ENCODE measurements around the gene BMAL1.

Gene BMAL1

GRCh38 chr11:13378316-13378715 lies 100.7 kb downstream of the BMAL1 start:
- no peaks in the 10 kb centered on the region for H3K79me2 ChIP-seq (ENCODE audit: control insufficient read depth, low read length)
- no peaks in the 10 kb centered on the region for H3F3A ChIP-seq (ENCODE audit: control insufficient read depth, insufficient read depth)
- no peaks in the 10 kb centered on the region for H3K9me3 ChIP-seq (ENCODE audit: control insufficient read depth, insufficient read depth, low read length)
- no peaks in the 10 kb centered on the region for H3K9me2 ChIP-seq (replicated peaks; ENCODE audit: control insufficient read depth, low read length)
- H4K20me1 ChIP-seq (ENCODE audit: control insufficient read depth, insufficient read depth, low read depth, low read length), result no peaks in the 10 kb centered on the region
- no peaks in the 10 kb centered on the region for H3K36me3 ChIP-seq (ENCODE audit: control insufficient read depth, low read length)
- H3K27me3 ChIP-seq (ENCODE audit: control insufficient read depth, low read length), result no peaks in the 10 kb centered on the region
- H3K27ac ChIP-seq (ENCODE audit: low read depth, low read length), result no peak overlapping the region
- no peak overlapping the region for H3K4me3 ChIP-seq (ENCODE audit: low read length)
- H3K4me1 ChIP-seq (ENCODE audit: control insufficient read depth, low read length), result no peaks in the 10 kb centered on the region
- no peak for TF ChIP-seq CTCF (IDR thresholded peaks at IDR 0.05; ENCODE audit: low read depth, low read length, poor library complexity, severe bottlenecking)
- no peak for TF ChIP-seq EZH2phosphoT487 (IDR thresholded peaks at IDR 0.05; ENCODE audit: borderline replicate concordance, low read length)
- H3K4me2 ChIP-seq (ENCODE audit: low read length), result no peak overlapping the region

- H3K79me2 ChIP-seq (ENCODE audit: control insufficient read depth, low read length), result no peaks in the 10 kb centered on the region
- H3K4me1 ChIP-seq (ENCODE audit: control insufficient read depth, low read length), result no peaks in the 10 kb centered on the region
- H3K9me3 ChIP-seq (ENCODE audit: control insufficient read depth, insufficient read depth, low read length), result no peaks in the 10 kb centered on the region
- H4K20me1 ChIP-seq (ENCODE audit: control insufficient read depth, insufficient read depth, low read depth, low read length), result no peaks in the 10 kb centered on the region
- H3K4me3 ChIP-seq (ENCODE audit: low read length), result no peak overlapping the region
- no peaks in the 10 kb centered on the region for H3K9me2 ChIP-seq (replicated peaks; ENCODE audit: control insufficient read depth, low read length)
- no peak overlapping the region for H3K27ac ChIP-seq (ENCODE audit: low read depth, low read length)
- no peaks in the 10 kb centered on the region; the same call in 1 of the 2 replicates for H3K36me3 ChIP-seq (ENCODE audit: control insufficient read depth, low read length)
- H3K27me3 ChIP-seq (ENCODE audit: control insufficient read depth, low read length), result no peaks in the 10 kb centered on the region
- H3K4me2 ChIP-seq (ENCODE audit: low read length), result no peak overlapping the region
- no peak for TF ChIP-seq CTCF (IDR thresholded peaks at IDR 0.05; ENCODE audit: low read depth, low read length, poor library complexity, severe bottlenecking)
- no peak for TF ChIP-seq EZH2phosphoT487 (IDR thresholded peaks at IDR 0.05; ENCODE audit: borderline replicate concordance, low read length)
- no peaks in the 10 kb centered on the region for H3F3A ChIP-seq (ENCODE audit: control insufficient read depth, insufficient read depth)
These were observed 103.1 kb downstream of the BMAL1 start for GRCh38 chr11:13380731-13381130.

- Histone ChIP-seq H3K4me3 (ENCODE audit: low read length) (no peak overlapping the region), H3K27ac (ENCODE audit: low read depth, low read length) (no peak overlapping the region), H4K20me1 (ENCODE audit: control insufficient read depth, insufficient read depth, low read depth, low read length) (no peaks in the 10 kb centered on the region), H3K36me3 (ENCODE audit: control insufficient read depth, low read length) (peaks cover 7% of the 10 kb centered on the region), H3K27me3 (ENCODE audit: control insufficient read depth, low read length) (no peaks in the 10 kb centered on the region), H3K9me2 (replicated peaks; ENCODE audit: control insufficient read depth, low read length) (no peaks in the 10 kb centered on the region), H3F3A (ENCODE audit: control insufficient read depth, insufficient read depth) (no peaks in the 10 kb centered on the region), H3K79me2 (ENCODE audit: control insufficient read depth, low read length) (no peaks in the 10 kb centered on the region), H3K4me2 (ENCODE audit: low read length) (no peak overlapping the region), H3K9me3 (ENCODE audit: control insufficient read depth, insufficient read depth, low read length) (no peaks in the 10 kb centered on the region), H3K4me1 (ENCODE audit: control insufficient read depth, low read length) (no peaks in the 10 kb centered on the region)
- no peak for TF ChIP-seq EZH2phosphoT487 (IDR thresholded peaks at IDR 0.05; ENCODE audit: borderline replicate concordance, low read length)
These were observed 105.2 kb downstream of the BMAL1 start for GRCh38 chr11:13382751-13383150.

- Histone ChIP-seq H3K27me3 (ENCODE audit: control insufficient read depth, low read length) (no peaks in the 10 kb centered on the region), H3K4me1 (ENCODE audit: control insufficient read depth, low read length) (no peaks in the 10 kb centered on the region), H3K79me2 (ENCODE audit: control insufficient read depth, low read length) (no peaks in the 10 kb centered on the region), H3K9me2 (replicated peaks; ENCODE audit: control insufficient read depth, low read length) (no peaks in the 10 kb centered on the region), H3K9me3 (ENCODE audit: control insufficient read depth, insufficient read depth, low read length) (no peaks in the 10 kb centered on the region), H3K4me2 (ENCODE audit: low read length) (no peak overlapping the region), H3K4me3 (ENCODE audit: low read length) (no peak overlapping the region), H4K20me1 (ENCODE audit: control insufficient read depth, insufficient read depth, low read depth, low read length) (no peaks in the 10 kb centered on the region), H3K36me3 (ENCODE audit: control insufficient read depth, low read length) (peaks cover 20% of the 10 kb centered on the region), H3K27ac (ENCODE audit: low read depth, low read length) (no peak overlapping the region), H3F3A (ENCODE audit: control insufficient read depth, insufficient read depth) (no peaks in the 10 kb centered on the region)
- TF ChIP-seq CTCF (IDR thresholded peaks at IDR 0.05; ENCODE audit: low read depth, low read length, poor library complexity, severe bottlenecking) (peak; percentile 64), EZH2phosphoT487 (IDR thresholded peaks at IDR 0.05; ENCODE audit: borderline replicate concordance, low read length) (no peak)
These were observed 107.5 kb downstream of the BMAL1 start for GRCh38 chr11:13384908-13385640.
